Kidney (tissue), 14 donors: ENCODE data around the gene LHB. TPM values are rescaled to one million over a fixed set of nuclear protein-coding genes. Genes with fewer than 3 reads are reported as not detected.

ENCODE experiments used
- DNase-seq, 5 donors: peaks; one replicate each; pipeline ENCODE4 v3.0.0-alpha.2; 2013 to 2020
- FAIRE-seq: peaks from 2 replicates; lab custom pipeline; 2012; peaks lifted over from hg19 to GRCh38; lab: Jason Lieb, UNC
- H3K27ac ChIP-seq, 2 donors: one replicate each; pipeline ENCODE4 v1.7.0; 2013; ENCODE audit warnings: low read depth in 2 of 2, low read length in 2 of 2, inconsistent platforms in 1 of 2
- H3K27me3 ChIP-seq: one replicate; pipeline ENCODE4 v1.7.1; 2013; ENCODE audit warnings: low read length, inconsistent platforms; ENCODE audit not compliant: control insufficient read depth, insufficient read depth
- H3K36me3 ChIP-seq, 3 donors: one replicate each; pipeline versions ENCODE4 v1.7.0 to v1.7.1; 2013; ENCODE audit warnings: low read length in 3 of 3, control low read depth in 1 of 3, inconsistent platforms in 1 of 3; ENCODE audit not compliant: insufficient read depth in 3 of 3, control insufficient read depth in 2 of 3
- H3K4me1 ChIP-seq, 3 donors: one replicate each; pipeline versions ENCODE4 v1.7.0 to v1.7.1; 2013; ENCODE audit warnings: low read length in 3 of 3, inconsistent platforms in 1 of 3, low read depth in 1 of 3; ENCODE audit not compliant: control insufficient read depth in 2 of 3, insufficient read depth in 2 of 3
- H3K4me3 ChIP-seq, 3 donors: one replicate each; pipeline versions ENCODE4 v1.7.0 to v1.8.1; 2013; ENCODE audit warnings: low read length in 3 of 3, control low read depth in 1 of 3, inconsistent platforms in 1 of 3
- H3K9ac ChIP-seq, 3 donors: one replicate each; pipeline versions ENCODE4 v1.7.0 to v1.7.1; 2013; ENCODE audit warnings: low read length in 3 of 3, control low read depth in 1 of 3, inconsistent platforms in 1 of 3
- H3K9me3 ChIP-seq, 3 donors: one replicate each; pipeline versions ENCODE4 v1.7.0 to v1.7.1; 2013; ENCODE audit warnings: low read length in 3 of 3, control low read depth in 1 of 3, inconsistent platforms in 1 of 3; ENCODE audit not compliant: control insufficient read depth in 2 of 3, insufficient read depth in 1 of 3
- intact Hi-C: fragments of 100-400 bp; cut with DNase I; formaldehyde crosslinking; loops from one replicate; pipeline ENCODE4 v1.11.1; 2022
- polyA plus RNA-seq: library from polyadenylated mRNA; stranded (reverse); fragments of 350-450 nt; fragmentation: Illumina TruSeq; extraction: RNeasy Lipid Tissue Mini Kit (QIAGEN cat#74804); gene quantifications from one replicate; pipeline ENCODE4 v1.2.3, GENCODE V29; 2014; ENCODE audit warnings: low read depth, low replicate concordance; ENCODE audit not compliant: insufficient read depth
- total RNA-seq: library from RNA; stranded (reverse); fragmentation: NEBNext Ultra II Directional; extraction: Animal tissue kit (Norgen Biotek cat#: 25700); gene quantifications from one replicate; pipeline ENCODE4 v1.2.1, GENCODE V29; 2021
- TF ChIP-seq, protein P1 (sequence below): IDR thresholded peaks from 3 replicates; pipeline ENCODE4 v1.5.1; 2012; ENCODE audit warnings: mild to moderate bottlenecking, moderate library complexity, borderline replicate concordance; ENCODE audit not compliant: insufficient read depth; ENCODE audit errors: extremely low read depth
- donor health status: control.
- donor health status: control.
- donor health status: control.
- donor health status: control.
- donor health status: control.
- donor health status: DM: yes; HTN: yes; CAD: no.
- donor health status: Normal renal cell carcinoma (clear cell type).

Gene LHB
- total and polyA plus RNA-seq, 2 donors from 2014 or later = not detected

- FAIRE-seq = no peak
- Histone ChIP-seq H3K9me3 (no peaks in the 10 kb centered on the region), H3K36me3 (peaks cover 0 to 14% (median 11%) of the 10 kb centered on the region in 3 donors), H3K4me3 (no peak overlapping the region), H3K27ac (no peak overlapping the region), H3K4me1 (peaks cover 0 to 27% (median 11%) of the 10 kb centered on the region in 3 donors), H3K27me3 (no peaks in the 10 kb centered on the region), H3K9ac (no peak overlapping the region)
- DNase-seq = no peak
- TF ChIP-seq, protein P1, sequence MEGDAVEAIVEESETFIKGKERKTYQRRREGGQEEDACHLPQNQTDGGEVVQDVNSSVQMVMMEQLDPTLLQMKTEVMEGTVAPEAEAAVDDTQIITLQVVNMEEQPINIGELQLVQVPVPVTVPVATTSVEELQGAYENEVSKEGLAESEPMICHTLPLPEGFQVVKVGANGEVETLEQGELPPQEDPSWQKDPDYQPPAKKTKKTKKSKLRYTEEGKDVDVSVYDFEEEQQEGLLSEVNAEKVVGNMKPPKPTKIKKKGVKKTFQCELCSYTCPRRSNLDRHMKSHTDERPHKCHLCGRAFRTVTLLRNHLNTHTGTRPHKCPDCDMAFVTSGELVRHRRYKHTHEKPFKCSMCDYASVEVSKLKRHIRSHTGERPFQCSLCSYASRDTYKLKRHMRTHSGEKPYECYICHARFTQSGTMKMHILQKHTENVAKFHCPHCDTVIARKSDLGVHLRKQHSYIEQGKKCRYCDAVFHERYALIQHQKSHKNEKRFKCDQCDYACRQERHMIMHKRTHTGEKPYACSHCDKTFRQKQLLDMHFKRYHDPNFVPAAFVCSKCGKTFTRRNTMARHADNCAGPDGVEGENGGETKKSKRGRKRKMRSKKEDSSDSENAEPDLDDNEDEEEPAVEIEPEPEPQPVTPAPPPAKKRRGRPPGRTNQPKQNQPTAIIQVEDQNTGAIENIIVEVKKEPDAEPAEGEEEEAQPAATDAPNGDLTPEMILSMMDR = no peak
- intact Hi-C loops = no loop called here
Observed at GRCh38 chr19:48990400-48990799, 26.5 kb downstream of the LHB start.

- TF ChIP-seq, protein P1 = no peak
- no peaks in the 10 kb centered on the region for H3K9me3 ChIP-seq
- no peak for DNase-seq
- intact Hi-C loops = no loop called here
- H3K9ac ChIP-seq = no peak overlapping the region
- H3K27ac ChIP-seq = no peak overlapping the region
- H3K4me1 ChIP-seq = peaks cover 0 to 25% (median 11%) of the 10 kb centered on the region in 3 donors
- H3K36me3 ChIP-seq = peaks cover 0 to 20% (median 17%) of the 10 kb centered on the region in 3 donors
- no peaks in the 10 kb centered on the region for H3K27me3 ChIP-seq
- no peak overlapping the region for H3K4me3 ChIP-seq
- FAIRE-seq = no peak
Observed at GRCh38 chr19:48989701-48990291, 27.1 kb downstream of the LHB start.

- Histone ChIP-seq H3K9me3 (no peaks in the 10 kb centered on the region), H3K4me1 (peaks cover 0 to 18% (median 6%) of the 10 kb centered on the region in 3 donors), H3K27ac (no peak overlapping the region), H3K27me3 (no peaks in the 10 kb centered on the region), H3K36me3 (peaks cover 0 to 22% (median 17%) of the 10 kb centered on the region in 3 donors), H3K9ac (no peak overlapping the region), H3K4me3 (no peak overlapping the region)
- FAIRE-seq = no peak
- TF ChIP-seq, protein P1 = no peak
- DNase-seq = no peak
- intact Hi-C loops = no loop called here
Observed at GRCh38 chr19:48988860-48989259, 28.0 kb downstream of the LHB start.
